Naive thymus-derived CD4-positive, alpha-beta T cell (primary cell): ENCODE data around the gene CEACAM16. TPM values are rescaled to one million over a fixed set of nuclear protein-coding genes. Genes with fewer than 3 reads are reported as not detected.

Source experiments
- ATAC-seq: fragments of 150-1000 bp; cut with Tn5 transposase; 2 replicates; pipeline ENCODE4 v1.10.0; 2021; ENCODE audit warnings: mild to moderate bottlenecking, moderate library complexity
- CTCF ChIA-PET: fragments of 350-600 bp; sonication (Branson Sonifier 250); formaldehyde crosslinking; loops from one replicate; lab custom pipeline; 2021; ENCODE audit warnings: antibody characterized with exemption; lab: Charles Lee
- POLR2A ChIA-PET: fragments of 350-600 bp; sonication (Branson Sonifier 250); formaldehyde crosslinking; loops from one replicate; lab custom pipeline; 2021; ENCODE audit warnings: antibody characterized with exemption, inconsistent platforms; lab: Charles Lee
- DNase-seq, 9 donors: peaks; one replicate each; pipeline versions ENCODE4 v3.0.0 to v3.0.0-alpha.2; 2020 to 2022; ENCODE audit warnings: mixed read lengths in 1 of 9
- H3K27ac ChIP-seq: one replicate; pipeline ENCODE4 v1.7.0; 2013; ENCODE audit warnings: mild to moderate bottlenecking, low read depth, low read length, moderate library complexity
- H3K27me3 ChIP-seq, 2 donors: one replicate each; pipeline ENCODE4 v1.7.0; 2013; ENCODE audit warnings: low read length in 2 of 2, mild to moderate bottlenecking in 2 of 2, moderate library complexity in 2 of 2; ENCODE audit not compliant: control insufficient read depth in 2 of 2, insufficient read depth in 2 of 2
- H3K36me3 ChIP-seq, 3 experiments: 1 replicate in 2 of 3; 2 replicates in 1 of 3; pipeline ENCODE4 v1.7.0; 2013; ENCODE audit warnings: low read length in 3 of 3, mild to moderate bottlenecking in 3 of 3, moderate library complexity in 1 of 3; ENCODE audit not compliant: insufficient read depth in 3 of 3, control insufficient read depth in 2 of 3
- H3K4me1 ChIP-seq, 2 donors: one replicate each; pipeline ENCODE4 v1.7.0; 2013; ENCODE audit warnings: low read length in 2 of 2, mild to moderate bottlenecking in 2 of 2, moderate library complexity in 1 of 2; ENCODE audit not compliant: control insufficient read depth in 2 of 2, insufficient read depth in 2 of 2
- H3K4me3 ChIP-seq: 2 replicates; pipeline ENCODE4 v1.7.0; 2013; ENCODE audit warnings: mild to moderate bottlenecking, low read length
- H3K9me3 ChIP-seq, 3 experiments: 1 replicate in 2 of 3; 2 replicates in 1 of 3; pipeline ENCODE4 v1.7.0; 2013; ENCODE audit warnings: low read length in 3 of 3; ENCODE audit not compliant: control insufficient read depth in 2 of 3
- H3K27ac Mint-ChIP-seq, 9 donors: one replicate each; pipeline ENCODE4 v1.8.0; 2020 to 2022; ENCODE audit warnings: mixed read lengths in 9 of 9, mild to moderate bottlenecking in 8 of 9, moderate library complexity in 5 of 9, inconsistent platforms in 2 of 9
- H3K27me3 Mint-ChIP-seq, 5 donors: one replicate each; pipeline ENCODE4 v1.8.0; 2021 to 2022; ENCODE audit warnings: mixed read lengths in 5 of 5, mild to moderate bottlenecking in 1 of 5
- H3K36me3 Mint-ChIP-seq, 5 donors: one replicate each; pipeline ENCODE4 v1.8.0; 2020 to 2022; ENCODE audit warnings: mixed read lengths in 5 of 5, mild to moderate bottlenecking in 3 of 5, inconsistent platforms in 1 of 5
- H3K4me1 Mint-ChIP-seq, 7 donors: one replicate each; pipeline ENCODE4 v1.8.0; 2020 to 2022; ENCODE audit warnings: mixed read lengths in 7 of 7, mild to moderate bottlenecking in 3 of 7, inconsistent platforms in 1 of 7
- H3K4me3 Mint-ChIP-seq, 10 donors: one replicate each; pipeline ENCODE4 v1.8.0; 2020 to 2022; ENCODE audit warnings: mild to moderate bottlenecking in 10 of 10, mixed read lengths in 10 of 10, moderate library complexity in 6 of 10, inconsistent platforms in 2 of 10
- H3K9me3 Mint-ChIP-seq, 11 donors: one replicate each; pipeline ENCODE4 v1.8.0; 2020 to 2022; ENCODE audit warnings: mixed read lengths in 11 of 11, mild to moderate bottlenecking in 4 of 11, inconsistent platforms in 1 of 11, moderate library complexity in 1 of 11
- intact Hi-C, 2 donors: fragments of 100-400 bp; cut with micrococcal nuclease; formaldehyde crosslinking; loops; one replicate each; pipeline ENCODE4 v1.15.1; 2023
- polyA plus RNA-seq, 2 donors: library from polyadenylated mRNA; unstranded; fragments of 300-500 nt; fragmentation: Illumina TruSeq; gene quantifications; one replicate each; pipeline ENCODE4 v1.2.3, GENCODE V29; 2021
- total RNA-seq, 6 experiments: library from RNA in 5 of 6; stranded (reverse) in 5 of 6; gene quantifications; 1 replicate in 5 of 6; 2 replicates in 1 of 6; pipeline ENCODE4 v1.2.3 and lab custom pipeline; 2021 to 2026

CEACAM16 gene
- total and polyA plus RNA-seq, 7 experiments from 2014 or later, result not detected

GRCh38 chr19:44725684-44726083 is 26.7 kb downstream of the CEACAM16 start:
- Mint-ChIP-seq H3K27me3 (peaks cover 0 to 4% (median 0%) of the 10 kb centered on the region in 5 donors), H3K27ac (peak overlapping the region in 4 of 9 donors; percentile 20 to 43 (median 29))
- CTCF ChIA-PET, result interaction anchor here (0.7 to 13.1 kb wide), 7 partner anchors 8 to 71 kb away, joined by 3 to 295 read pairs (median 3); no protein-coding TSS in a partner anchor

DNA sequence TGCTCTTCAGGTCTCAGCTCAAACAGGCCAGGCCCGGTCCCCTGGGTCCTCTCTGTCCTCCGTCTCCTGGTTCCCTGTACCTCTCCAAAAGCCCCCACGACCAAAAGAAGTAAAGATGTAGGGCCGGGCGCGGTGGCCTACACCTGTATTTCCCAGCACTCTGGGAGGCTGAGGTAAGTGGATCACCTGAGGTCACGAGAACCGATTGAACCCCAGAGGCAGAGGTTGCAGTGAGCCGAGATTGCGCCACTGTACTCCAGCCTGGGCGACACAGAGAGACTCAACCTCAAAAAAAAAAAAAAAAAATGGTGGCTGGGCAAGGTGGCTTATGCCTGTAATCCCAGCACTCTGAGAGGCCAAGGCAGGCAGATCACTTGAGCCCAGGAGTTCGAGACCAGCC is 27.5 kb downstream of the CEACAM16 start:
- no peak overlapping the region for H3K4me3 ChIP-seq
- Mint-ChIP-seq H3K9me3 (no peaks in the 10 kb centered on the region), H3K27ac (peak overlapping the region in 2 of 9 donors; percentile 12 to 17), H3K4me1 (peaks cover 8 to 58% (median 24%) of the 10 kb centered on the region in 7 donors), H3K36me3 (no peaks in the 10 kb centered on the region), H3K4me3 (no peak overlapping the region), H3K27me3 (peaks cover 0 to 4% (median 0%) of the 10 kb centered on the region in 5 donors)
- no peaks in the 10 kb centered on the region for H3K36me3 ChIP-seq
- no peak for DNase-seq
- no peaks in the 10 kb centered on the region for H3K27me3 ChIP-seq
- H3K4me1 ChIP-seq, result peaks cover 0 to 10% of the 10 kb centered on the region in 2 donors
- ATAC-seq, result no peak
- ChIA-PET CTCF (interaction anchor here (0.6 to 13.1 kb wide), 5 partner anchors 12 to 72 kb away, joined by 3 to 295 read pairs (median 5); no protein-coding TSS in a partner anchor), POLR2A (no interaction called here)
- intact Hi-C loops, result no loop called here
- no peaks in the 10 kb centered on the region for H3K9me3 ChIP-seq
- H3K27ac ChIP-seq, result no peak overlapping the region

More at GRCh38 chr19:44725684-44726083, 26.7 kb downstream of the CEACAM16 start:
- H3K4me3 ChIP-seq, result no peak overlapping the region
- H3K27ac ChIP-seq, result no peak overlapping the region
- ATAC-seq (no peak), DNase-seq (no peak)
- Mint-ChIP-seq H3K4me3 (peak overlapping the region in 1 of 10 donors; percentile 33), H3K9me3 (no peaks in the 10 kb centered on the region), H3K4me1 (peaks cover 8 to 61% (median 24%) of the 10 kb centered on the region in 7 donors), H3K36me3 (no peaks in the 10 kb centered on the region)
- intact Hi-C loops, result no loop called here
- peaks cover 0 to 10% of the 10 kb centered on the region in 2 donors for H3K4me1 ChIP-seq
- no peaks in the 10 kb centered on the region for H3K9me3 ChIP-seq
- H3K36me3 ChIP-seq, result no peaks in the 10 kb centered on the region
- POLR2A ChIA-PET, result interaction anchor here (1.1 to 2.7 kb wide), 2 partner anchors 27 to 45 kb away, joined by 4 to 23 read pairs; no protein-coding TSS in a partner anchor
- no peaks in the 10 kb centered on the region for H3K27me3 ChIP-seq

- POLR2A ChIA-PET, result interaction anchor here (1.1 kb wide), 1 partner anchor 39 kb away, joined by 4 read pairs; no protein-coding TSS in a partner anchor
- H3K27me3 Mint-ChIP-seq, result peaks cover 0 to 4% (median 0%) of the 10 kb centered on the region in 5 donors
- H3K9me3 Mint-ChIP-seq, result no peaks in the 10 kb centered on the region
Observed at GRCh38 chr19:44728178-44728577, 29.2 kb downstream of the CEACAM16 start.

DNA sequence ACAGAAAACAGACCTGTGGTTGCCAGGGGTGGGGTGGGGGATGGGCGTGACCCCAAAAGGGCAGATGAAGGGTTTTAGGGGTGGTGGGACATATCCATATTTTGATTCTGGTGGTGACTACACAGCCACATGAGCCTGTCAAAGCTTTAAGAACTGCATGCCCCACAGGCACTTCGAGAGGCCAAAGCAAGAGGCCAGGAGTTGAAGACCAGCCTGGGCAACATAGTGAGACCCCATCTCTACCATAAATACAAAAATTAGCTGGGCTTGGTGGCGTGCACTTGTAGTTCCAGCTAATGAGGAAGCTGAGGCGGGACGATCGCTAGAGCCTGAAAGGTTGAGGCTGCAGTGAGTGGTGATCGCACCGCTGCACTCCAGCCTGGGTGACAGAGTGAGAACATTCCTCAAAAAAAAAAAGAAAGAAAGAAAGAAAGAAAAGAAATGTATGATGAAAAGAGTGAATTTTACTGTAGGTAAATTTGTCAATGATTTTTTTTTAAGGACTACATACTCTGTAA is 30.6 kb downstream of the CEACAM16 start:
- intact Hi-C loops, result no loop called here
- H3K27me3 Mint-ChIP-seq, result peaks cover 0 to 5% (median 0%) of the 10 kb centered on the region in 5 donors
- CTCF ChIA-PET, result interaction anchor here (1.2 to 13.1 kb wide), 2 partner anchors 42 to 55 kb away, joined by 5 to 295 read pairs; no protein-coding TSS in a partner anchor
- H3K4me1 ChIP-seq, result no peaks in the 10 kb centered on the region
- no peaks in the 10 kb centered on the region for H3K36me3 ChIP-seq
- no peak overlapping the region for H3K4me3 ChIP-seq
- no peaks in the 10 kb centered on the region for H3K27me3 ChIP-seq
- ATAC-seq (no peak), DNase-seq (no peak)
- H3K9me3 Mint-ChIP-seq, result no peaks in the 10 kb centered on the region
- no peaks in the 10 kb centered on the region for H3K9me3 ChIP-seq
- peaks cover under 1 to 29% (median 12%) of the 10 kb centered on the region in 7 donors for H3K4me1 Mint-ChIP-seq
- H3K4me3 Mint-ChIP-seq, result no peak overlapping the region
- H3K27ac ChIP-seq, result no peak overlapping the region
- H3K27ac Mint-ChIP-seq, result peak overlapping the region in 2 of 9 donors; percentile 15 to 46
- no peaks in the 10 kb centered on the region for H3K36me3 Mint-ChIP-seq
- POLR2A ChIA-PET, result no interaction called here

More at GRCh38 chr19:44728178-44728577, 29.2 kb downstream of the CEACAM16 start:
- H3K4me3 ChIP-seq, result no peak overlapping the region
- peak overlapping the region in 5 of 9 donors; percentile 16 to 82 (median 50) for H3K27ac Mint-ChIP-seq
- peaks cover 8 to 42% (median 24%) of the 10 kb centered on the region in 7 donors for H3K4me1 Mint-ChIP-seq
- H3K27me3 ChIP-seq, result no peaks in the 10 kb centered on the region
- CTCF ChIA-PET, result interaction anchor here (13.1 kb wide), 1 partner anchor 43 kb away, joined by 295 read pairs; no protein-coding TSS in a partner anchor
- no peak for DNase-seq
- intact Hi-C loops, result no loop called here
- H3K4me1 ChIP-seq, result peaks cover 0 to 10% of the 10 kb centered on the region in 2 donors
- peak overlapping the region in 2 of 10 donors; percentile 8 to 51 for H3K4me3 Mint-ChIP-seq
- no peaks in the 10 kb centered on the region for H3K9me3 ChIP-seq
- H3K36me3 Mint-ChIP-seq, result no peaks in the 10 kb centered on the region
- H3K36me3 ChIP-seq, result no peaks in the 10 kb centered on the region
- no peak for ATAC-seq
- H3K27ac ChIP-seq, result no peak overlapping the region

DNA sequence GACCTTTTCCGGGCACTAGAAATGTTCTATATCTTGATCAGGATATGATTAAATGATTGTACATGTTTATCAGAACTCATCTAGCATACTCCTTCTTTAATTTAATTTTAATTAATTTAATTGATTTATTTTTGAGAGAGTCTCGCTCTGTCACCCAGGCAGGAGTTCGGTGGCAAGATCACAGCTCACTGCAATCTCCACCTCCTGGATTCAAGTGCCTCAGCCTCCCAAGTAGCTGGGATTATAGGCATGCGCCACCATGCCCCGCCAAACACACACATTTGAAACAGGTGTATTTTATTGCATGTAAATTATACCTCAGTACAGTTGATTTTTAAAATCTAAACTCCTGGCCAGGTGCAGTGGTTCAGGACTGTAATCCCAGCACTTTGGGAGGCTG is 32.1 kb downstream of the CEACAM16 start:
- intact Hi-C loops, result no loop called here
- Histone ChIP-seq H3K4me3 (no peak overlapping the region), H3K9me3 (no peaks in the 10 kb centered on the region), H3K27ac (no peak overlapping the region), H3K4me1 (no peaks in the 10 kb centered on the region), H3K27me3 (no peaks in the 10 kb centered on the region), H3K36me3 (no peaks in the 10 kb centered on the region)
- ChIA-PET CTCF (interaction anchor here (1.3 to 1.8 kb wide), 2 partner anchors 13 to 39 kb away, joined by 3 to 7 read pairs; no protein-coding TSS in a partner anchor), POLR2A (interaction anchor here (0.7 kb wide), 1 partner anchor 32 kb away, joined by 4 read pairs; no protein-coding TSS in a partner anchor)
- Mint-ChIP-seq H3K4me3 (no peak overlapping the region), H3K4me1 (peaks cover 0 to 22% (median 7%) of the 10 kb centered on the region in 7 donors), H3K9me3 (no peaks in the 10 kb centered on the region), H3K36me3 (no peaks in the 10 kb centered on the region), H3K27ac (no peak overlapping the region), H3K27me3 (peaks cover 0 to 10% (median 0%) of the 10 kb centered on the region in 5 donors)
- DNase-seq (no peak), ATAC-seq (no peak)

- POLR2A ChIA-PET, result interaction anchor here (0.6 to 0.7 kb wide), 2 partner anchors 31 to 42 kb away, joined by 3 to 4 read pairs; no protein-coding TSS in a partner anchor
- intact Hi-C loops, result no loop called here
- H3K36me3 ChIP-seq, result no peaks in the 10 kb centered on the region
- H3K4me1 ChIP-seq, result no peaks in the 10 kb centered on the region
- H3K27me3 ChIP-seq, result no peaks in the 10 kb centered on the region
- H3K4me3 ChIP-seq, result no peak overlapping the region
- peak overlapping the region in 2 of 9 donors; percentile 45 to 46 for H3K27ac Mint-ChIP-seq
- peaks cover 0 to 18% (median 7%) of the 10 kb centered on the region in 7 donors for H3K4me1 Mint-ChIP-seq
- no peaks in the 10 kb centered on the region for H3K9me3 Mint-ChIP-seq
- no peaks in the 10 kb centered on the region for H3K9me3 ChIP-seq
- H3K4me3 Mint-ChIP-seq, result no peak overlapping the region
- CTCF ChIA-PET, result interaction anchor here (0.7 to 1.8 kb wide), 2 partner anchors 16 to 39 kb away, joined by 4 to 7 read pairs; no protein-coding TSS in a partner anchor
- H3K27ac ChIP-seq, result no peak overlapping the region
- H3K27me3 Mint-ChIP-seq, result peaks cover 0 to 10% (median 0%) of the 10 kb centered on the region in 5 donors
- no peaks in the 10 kb centered on the region for H3K36me3 Mint-ChIP-seq
- DNase-seq, result no peak
- ATAC-seq, result no peak
Observed at GRCh38 chr19:44731622-44732021, 32.7 kb downstream of the CEACAM16 start.
